GM19397 (cell line): ENCODE data around the gene SETD1A.

Source experiments
- ATAC-seq: cut with Tn5 transposase; IDR thresholded peaks from one replicate; pipeline ENCODE4 v1.9.1; 2021; ENCODE audit warnings: mild to moderate bottlenecking, moderate library complexity; ENCODE audit not compliant: unreplicated experiment

SETD1A gene

DNA sequence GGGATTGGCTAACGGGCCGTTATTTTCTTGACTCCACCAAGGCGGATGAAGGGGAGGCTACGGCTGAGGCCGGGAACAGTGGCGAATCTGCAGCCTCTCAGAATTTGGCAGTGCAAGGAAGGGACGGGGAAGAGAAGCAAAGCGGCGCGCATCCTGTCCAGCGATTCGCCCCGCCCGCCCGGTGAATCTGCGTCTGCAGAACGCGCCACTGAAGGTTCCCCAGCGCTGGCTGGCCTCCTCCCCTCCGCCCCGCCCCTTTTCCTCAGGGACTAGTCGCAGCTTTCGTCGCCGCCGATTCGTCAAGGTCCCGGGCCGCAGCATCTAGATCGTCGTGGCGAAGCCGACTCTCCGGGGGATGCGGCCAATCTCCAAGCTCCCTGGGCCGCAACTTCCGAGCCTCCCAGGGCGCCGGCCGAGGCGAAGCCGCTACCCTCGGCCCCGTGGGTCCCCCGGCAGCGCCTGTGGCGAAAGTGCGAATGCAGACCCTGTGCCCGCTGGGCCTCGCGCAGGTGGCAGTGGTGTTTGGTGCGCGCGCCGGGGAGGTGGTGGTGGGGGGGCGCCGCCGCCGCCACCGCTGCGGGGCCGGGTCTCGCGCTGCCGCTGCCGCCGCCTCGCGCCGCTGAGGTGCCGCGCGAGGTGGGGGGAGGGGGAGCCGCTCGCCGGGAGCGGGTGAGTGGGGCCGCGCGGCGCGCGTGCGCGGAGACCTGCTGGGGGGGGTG, at the start of gene SETD1A:
Gene SETD1A, plus strand, starts transcription at position 299 of the 719 bp plus-strand sequence. CDS start 978 bp downstream, outside the sequence.
- ATAC-seq, result peak; percentile 71

DNA sequence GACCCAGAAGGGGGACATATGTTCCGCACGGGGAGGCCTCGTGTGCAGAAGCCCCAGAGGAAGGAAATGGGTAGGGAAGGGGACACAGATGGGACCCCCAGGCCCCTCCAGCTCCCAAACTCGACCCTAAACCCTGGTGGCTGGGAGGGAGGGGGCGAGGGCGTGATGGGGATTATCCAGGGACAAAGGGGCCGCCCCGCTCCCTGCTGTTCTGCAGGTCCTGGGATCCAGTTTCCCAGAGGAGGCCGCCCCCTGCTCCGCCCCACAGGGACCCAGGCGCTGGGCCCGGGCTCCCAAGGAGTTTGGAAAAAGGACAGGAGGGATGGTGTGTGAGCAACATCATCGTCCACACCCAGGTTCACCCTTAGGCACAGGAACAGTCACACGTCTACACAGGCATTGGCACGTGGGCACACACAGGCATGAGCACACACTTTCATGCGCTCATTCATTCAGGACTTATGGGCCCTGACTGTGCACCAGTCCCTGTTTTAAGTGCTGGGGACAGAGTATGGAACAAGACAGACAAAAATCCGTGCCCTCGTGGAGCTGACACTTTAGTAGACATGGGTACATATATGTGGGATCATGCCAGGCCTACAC, 47.0 kb upstream of the SETD1A start:
- ATAC-seq, result no peak

DNA sequence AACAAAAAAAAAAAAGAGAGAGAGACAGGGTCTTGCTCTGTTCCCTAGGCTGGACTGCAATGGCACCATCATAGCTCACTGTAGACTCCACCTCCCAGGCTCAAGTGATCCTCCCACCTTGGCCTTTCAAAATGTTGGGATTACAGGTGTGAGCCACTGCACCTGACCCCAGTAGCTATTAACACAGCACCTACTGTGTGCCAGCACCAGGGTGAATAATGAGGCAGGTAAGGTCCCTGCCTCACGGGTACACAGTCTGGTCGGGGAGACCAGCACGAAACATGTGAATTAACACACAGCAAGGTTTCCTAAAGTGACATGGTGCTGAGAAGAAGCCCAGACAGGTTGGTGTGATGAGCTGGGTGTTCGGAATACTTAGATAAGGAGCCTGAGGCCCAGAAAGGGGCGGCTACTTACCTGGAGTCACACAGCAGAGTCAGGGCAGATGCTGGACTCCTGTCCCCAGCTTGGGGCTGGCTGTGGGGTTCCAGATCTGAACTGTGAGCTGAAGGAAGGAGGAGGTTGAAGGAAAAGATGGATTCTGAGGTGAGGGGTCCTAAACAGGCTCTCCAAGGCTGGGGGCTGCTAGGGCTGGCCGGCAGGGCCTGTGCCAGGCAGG, 44.7 kb upstream of the SETD1A start:
- ATAC-seq, result no peak

DNA sequence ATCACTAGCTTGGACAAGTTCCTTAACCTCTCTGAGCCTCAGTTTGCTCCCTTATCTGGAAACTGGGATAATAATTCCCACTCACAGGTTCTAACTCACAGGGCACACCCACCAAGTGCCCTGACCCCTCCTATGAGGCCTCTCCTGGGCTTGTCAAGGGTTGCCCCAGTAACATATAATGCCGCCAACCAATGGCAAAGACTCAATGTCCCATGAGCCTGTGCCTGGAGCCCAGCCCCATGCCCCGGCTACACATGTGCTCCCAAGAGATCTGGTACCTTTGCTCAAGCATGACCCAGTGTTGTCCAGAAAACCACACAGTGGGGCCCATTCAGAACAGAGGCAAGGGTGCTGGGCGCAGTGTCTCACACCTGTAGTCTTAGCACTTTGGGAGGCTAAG, 42.7 kb upstream of the SETD1A start:
- ATAC-seq, result no peak

DNA sequence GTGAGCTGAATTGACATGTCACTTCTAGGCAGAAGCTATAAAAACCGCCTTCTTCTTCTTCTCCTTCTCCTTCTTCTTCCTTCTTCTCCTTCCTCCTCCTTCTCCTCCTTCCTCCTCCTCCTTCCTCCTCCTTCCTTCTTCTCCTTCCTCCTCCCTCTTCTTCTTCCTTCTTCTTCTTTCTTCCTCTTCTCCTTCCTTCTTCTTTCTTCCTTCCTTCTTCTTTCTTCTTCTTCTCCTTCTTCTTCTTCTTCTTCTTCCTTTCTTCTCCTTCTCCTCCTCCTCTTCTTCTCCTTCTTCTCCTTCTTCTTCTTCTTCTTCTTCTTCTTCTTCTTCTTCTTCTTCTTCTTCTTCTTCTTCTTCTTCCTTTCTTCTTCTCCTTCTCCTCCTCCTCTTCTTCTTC, 38.9 kb upstream of the SETD1A start:
- ATAC-seq, result no peak

DNA sequence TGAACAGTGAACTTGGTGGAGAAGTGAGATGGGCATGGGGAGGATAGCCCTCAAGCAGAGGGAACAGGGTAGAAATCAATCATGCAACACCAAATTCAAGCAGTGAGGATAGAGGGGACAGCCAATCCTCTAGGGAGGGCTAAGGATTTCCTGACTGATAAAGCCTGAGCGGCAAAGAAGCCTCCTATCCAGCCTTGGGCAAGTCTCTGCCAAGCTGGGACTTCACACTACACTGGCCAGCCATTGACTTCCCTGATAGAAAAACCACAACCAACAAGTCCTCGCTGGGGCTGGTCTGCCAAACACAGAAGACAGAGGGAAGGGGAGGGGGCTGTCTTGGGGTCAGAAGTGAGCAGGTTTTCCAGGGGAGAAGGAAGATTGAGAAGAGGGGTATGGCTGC, 36.7 kb upstream of the SETD1A start:
- ATAC-seq, result no peak

DNA sequence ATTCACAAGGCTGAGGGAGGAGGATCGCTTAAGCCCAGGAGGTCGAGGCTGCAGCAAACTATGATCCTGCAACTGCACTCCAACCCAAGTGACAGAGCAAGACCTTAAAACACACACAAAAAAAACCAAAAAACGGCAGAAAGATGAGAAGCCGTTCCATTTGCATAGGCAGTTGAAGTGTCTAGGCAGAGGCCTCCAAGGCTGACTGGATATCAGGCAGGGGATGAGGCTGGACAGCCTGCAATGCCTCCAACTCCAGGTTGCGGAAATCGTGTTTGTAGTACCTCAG, 36.2 kb upstream of the SETD1A start:
- ATAC-seq, result no peak

DNA sequence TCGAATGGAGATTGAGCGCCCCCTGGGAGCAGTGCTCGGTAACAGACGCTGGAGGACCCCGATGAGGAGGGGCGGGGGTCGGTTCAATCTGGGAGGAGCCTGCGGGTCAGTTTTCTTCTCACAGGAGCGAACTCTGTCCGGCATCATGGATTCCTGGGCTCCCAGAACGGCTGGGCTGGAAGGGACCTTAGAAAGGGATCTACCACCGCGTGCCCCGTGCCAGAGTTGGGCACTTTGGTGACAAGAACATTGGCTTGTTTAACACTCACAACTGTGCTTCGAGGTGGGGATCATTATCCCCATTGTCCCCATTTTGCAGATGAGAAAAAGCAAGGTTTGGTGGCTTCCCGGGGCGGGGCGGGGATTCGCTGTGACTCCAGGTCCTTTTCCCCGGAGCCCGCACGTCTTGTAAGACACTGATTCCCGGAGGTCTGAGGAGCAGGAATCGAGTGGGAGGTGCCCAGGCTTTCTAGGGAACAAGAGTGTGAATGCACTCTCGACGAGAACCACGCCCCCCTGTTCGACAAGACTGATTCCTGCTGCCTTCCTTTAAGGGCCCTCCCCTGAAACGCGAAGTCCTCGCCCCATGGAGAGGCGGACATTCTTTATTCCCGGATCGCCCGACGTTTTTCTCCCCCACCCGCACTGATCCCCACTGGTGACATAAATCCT, 35.7 kb upstream of the SETD1A start:
- ATAC-seq, result no peak

DNA sequence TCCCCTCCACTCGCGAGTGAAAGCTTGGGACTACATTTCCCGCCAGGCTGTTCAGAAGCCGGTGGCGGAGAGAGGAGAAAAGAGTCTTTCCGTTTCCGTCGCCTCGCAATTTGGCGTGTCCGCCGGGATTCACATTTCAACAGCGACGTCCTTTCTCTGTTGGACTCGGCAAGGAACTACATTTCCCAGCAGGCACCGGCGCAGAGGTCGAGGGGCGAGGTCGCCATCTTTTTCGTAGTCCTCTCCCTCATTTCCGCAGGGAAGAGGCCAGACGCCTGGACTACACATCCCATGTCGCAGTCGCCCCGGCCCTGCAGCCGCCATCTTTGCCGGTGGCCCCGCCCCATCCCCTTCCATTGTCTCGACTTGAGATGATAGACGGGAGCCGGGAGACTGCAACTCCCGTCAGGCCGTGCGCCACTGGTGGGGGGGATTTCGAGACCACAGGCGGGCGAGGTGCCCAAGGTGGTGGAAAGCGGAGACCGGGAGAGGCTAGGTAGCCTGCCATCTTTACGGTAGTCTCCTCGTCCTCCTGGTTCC, 35.1 kb upstream of the SETD1A start:
- ATAC-seq, result peak; percentile 72

DNA sequence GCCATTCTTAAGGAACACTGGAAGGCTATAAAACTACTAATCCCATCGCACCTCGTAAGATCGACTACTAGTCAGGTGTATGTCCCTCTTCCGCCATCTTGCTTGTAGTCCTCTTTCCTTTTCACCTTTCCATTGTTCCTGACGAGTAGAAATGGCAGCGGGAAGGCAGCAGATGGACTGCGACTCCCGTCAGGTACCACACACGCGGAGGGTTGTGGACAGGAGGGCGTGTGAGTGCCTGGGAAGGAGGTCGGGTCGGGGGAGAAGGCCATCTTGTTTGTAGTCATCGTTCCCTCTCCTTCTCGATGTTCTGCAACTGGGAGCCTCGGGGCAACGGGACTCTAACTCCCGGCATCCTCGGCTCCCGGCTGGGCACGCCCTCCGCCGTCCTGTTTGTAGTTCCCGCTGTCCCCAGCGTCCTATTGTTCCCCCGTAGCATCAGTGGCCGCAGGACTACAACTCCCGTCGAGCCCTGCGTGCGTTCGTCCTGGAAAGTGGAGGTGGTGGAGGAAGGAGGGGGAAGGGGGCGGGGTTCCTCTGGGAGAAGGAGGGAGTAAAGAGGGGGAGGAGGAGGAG, 34.5 kb upstream of the SETD1A start:
- ATAC-seq, result peak; percentile 60

DNA sequence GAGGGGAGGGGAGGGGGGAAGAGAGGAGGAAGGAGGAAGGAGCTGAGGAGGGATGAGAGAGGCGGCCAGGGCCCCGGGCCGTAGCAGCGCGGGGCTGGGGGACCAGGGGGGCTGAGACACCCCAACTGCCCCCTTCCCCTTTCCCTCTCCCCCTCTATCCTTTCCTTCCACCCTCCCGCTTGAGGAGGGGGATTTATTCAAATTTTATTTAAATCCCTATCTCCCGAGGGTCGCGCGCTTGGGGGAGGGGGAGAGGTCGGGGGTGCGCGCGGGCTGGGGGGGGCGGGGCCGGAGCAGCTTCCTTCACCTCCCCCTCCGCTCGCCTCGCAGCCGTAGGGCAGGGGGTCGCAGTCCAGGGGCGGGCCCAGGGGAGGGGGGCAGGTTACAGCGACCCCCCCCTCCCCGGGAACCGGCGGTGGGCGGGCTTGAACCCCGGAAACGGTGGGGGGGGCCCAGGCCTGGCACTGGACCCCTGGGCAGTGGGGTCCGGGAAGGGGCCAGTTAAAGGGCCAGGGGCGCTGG, 33.9 kb upstream of the SETD1A start, which contains the start of gene FBXL19:
Gene FBXL19, plus strand, starts transcription at position 19 of the 522 bp plus-strand sequence. CDS start 2,183 bp downstream, outside the sequence.
- no peak for ATAC-seq

DNA sequence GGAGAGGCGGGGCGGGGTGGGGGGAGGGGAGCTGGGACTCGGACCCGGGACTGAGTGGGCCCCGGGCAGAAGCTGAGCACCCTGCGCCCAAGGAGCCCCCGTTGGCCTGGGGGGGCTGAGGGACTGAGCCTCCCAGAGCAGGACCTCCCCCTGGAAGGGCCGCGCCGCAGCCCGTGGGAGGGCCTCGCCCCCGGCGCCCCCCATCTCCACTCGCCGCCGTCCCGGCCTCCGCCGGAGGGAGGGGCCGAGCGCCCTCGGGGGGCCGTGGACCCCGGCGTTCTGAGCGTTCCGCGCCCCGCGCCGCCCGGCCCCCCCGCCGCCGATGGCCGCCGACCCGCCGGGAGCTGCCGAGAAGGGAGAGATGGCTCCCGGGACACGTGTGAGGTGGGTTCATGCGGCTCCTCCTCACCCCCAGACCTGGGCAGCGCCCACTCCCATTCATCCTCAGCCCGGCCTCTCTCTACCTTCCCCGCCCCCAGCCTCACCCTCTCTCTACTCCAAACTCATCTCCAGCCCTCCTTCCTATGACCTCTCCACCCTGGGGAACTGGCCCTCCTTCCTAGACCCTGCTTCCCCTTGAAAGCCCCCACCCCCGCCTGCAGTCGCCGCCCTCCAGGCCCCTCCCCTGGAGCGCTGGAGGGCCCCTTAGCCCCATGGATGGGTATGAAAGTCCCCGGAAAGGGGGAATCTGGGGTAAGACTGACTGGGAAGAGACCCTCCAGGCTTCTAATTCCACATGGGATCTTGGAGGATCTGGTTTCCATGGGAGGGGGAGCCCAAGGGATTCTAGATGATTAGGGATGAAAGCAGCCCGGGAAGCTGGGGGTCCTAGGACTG, 33.3 kb upstream of the SETD1A start:
- ATAC-seq, result no peak

DNA sequence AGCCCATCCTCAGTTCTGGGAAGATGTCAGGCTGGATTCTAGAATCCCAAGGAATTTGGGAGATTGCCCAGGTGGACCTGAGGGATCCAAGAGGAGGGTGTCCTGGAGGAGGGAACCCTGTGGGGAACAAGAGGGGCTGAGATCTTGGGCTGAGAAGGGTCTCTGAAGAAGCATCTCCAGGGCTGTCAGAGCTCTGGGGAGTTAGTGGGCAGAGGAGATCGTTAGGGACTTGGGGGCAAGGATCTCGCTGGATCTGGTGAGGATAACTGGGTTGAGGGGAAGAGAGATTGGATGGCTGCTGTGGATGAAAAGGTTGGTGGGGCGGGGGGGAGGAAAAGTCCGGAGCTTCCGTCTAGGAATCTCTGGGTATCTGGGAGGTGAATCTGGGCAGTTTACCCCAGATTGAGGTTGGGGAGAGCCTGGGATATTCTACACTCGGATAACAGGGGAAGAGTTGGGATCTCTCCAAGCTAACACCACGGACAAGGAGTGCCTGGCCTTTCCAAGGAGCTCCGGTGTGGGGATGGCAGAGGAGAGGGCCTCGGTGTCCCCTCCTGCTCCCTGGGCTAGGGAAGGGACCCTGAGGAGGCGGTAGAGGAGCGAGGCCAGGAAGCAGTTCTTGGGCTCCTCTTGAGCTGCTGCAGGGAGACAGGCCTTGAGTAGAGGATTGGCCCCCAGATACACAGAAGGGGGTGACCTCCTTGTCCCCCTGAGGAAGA, 32.5 kb upstream of the SETD1A start:
- ATAC-seq, result no peak

DNA sequence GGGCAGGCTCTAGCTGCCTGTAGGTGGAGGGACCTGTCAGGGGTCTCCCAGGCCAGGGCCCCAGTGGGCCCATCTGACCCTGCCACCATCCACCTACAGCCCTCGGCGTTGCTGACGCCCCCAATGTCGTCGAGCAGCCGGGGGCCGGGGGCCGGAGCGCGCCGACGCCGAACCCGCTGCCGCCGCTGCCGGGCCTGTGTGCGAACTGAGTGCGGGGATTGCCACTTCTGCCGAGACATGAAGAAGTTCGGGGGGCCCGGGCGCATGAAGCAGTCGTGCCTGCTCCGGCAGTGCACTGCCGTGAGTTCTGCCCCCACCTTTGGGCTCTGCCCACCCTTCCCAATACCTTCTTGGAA, 31.9 kb upstream of the SETD1A start:
- ATAC-seq, result no peak

DNA sequence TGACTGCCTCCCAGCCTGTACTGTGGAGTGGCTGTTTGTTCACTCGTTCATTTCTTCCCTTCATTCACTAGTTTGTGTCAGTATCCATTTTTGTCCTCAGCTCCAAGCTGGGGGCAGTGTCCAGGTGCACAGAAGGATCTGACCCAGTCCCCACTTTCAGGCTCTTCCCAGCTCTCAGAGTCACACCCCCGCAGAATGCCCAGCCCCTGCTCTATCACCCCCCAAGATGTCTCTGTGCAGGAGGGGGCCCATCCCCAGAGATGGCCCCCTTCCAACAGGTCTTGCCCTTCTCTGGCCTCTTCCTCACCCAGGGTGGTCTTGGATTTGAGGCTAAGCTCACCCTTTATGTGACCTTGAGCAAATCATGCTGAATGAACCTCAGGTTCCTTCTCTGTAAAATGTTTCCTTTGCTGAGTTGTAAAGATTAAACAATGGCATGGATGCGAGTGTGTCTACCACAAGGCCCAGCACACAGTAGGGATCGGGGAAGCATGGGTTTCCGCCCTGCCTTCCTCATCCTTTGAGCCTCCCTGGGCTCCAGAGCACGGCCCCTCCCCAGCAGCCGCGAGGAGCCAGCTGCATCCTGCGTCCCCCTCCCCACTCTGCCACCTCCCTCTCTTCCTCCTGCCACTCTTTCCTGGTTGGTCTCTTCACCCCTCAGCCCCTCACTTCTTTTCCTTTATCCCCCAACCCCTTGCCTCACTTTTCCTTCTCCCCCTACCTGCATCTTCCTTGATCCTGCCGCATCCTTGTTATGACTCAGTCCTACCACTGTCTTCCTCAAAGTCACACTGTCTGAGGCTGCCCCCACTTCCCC, 31.4 kb upstream of the SETD1A start:
- no peak for ATAC-seq

DNA sequence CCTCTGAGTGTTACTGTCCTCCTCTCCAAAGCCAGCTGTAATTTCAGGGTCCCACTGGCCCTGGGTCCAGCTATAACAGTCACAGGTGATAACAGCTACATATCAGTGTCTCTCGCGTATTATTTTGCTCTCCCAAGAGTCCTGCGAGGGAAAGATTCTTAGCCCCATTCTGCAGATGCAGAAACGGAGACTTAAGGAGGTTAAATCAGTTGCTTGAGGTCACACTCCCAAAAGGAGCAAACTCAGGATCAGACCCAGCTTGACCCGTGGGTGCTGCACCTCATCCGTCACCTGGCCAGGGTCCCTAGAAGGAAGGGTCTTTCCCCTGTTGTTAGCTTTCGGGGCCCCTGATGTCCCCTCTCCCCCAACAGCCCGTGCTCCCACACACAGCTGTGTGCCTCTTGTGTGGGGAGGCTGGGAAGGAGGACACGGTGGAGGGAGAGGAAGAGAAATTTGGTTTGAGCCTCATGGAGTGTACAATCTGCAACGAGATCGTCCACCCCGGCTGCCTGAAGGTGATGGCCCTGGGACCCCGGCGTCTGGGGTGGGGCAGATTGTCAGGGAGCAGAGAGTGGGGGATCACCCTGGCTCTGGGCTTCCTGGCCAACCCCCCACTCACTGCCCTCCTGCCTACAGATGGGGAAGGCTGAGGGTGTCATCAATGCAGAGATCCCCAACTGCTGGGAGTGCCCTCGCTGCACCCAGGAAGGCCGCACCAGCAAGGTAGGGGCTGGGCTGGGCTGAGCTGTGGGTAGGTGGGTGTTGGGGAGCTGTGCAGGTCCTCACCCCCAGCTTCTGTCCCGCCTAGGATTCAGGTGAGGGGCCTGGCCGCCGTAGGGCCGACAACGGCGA, 30.4 kb upstream of the SETD1A start:
- no peak for ATAC-seq

DNA sequence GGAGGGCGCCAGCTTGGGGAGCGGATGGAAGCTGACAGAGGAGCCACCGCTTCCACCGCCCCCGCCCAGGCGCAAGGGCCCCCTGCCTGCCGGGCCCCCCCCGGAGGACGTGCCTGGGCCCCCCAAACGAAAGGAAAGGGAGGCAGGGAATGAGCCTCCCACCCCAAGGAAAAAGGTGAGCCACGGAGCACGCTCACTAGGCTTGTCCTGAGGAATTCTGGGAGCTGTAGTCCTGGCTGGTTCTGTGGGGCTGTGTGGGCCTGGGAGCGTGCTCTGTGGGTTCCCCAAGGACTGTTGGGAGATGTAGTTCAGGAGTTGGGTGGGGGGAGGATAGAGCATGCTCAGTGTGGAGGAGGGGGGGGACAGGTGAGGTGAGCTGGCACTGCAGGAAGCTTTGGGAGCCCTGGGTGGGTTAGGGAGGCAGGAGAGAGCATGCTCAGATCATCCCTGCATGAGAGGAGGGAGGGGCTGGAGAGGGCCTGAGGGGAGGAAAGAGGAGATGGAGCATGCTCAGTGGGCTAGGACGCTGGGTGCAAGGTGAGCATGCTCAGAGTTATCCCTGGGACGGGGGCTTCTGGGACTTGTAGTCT, 29.7 kb upstream of the SETD1A start:
- no peak for ATAC-seq
